ENCODE results near the gene NUDCD3.

- TF ChIP-seq BACH2 (CRISPR knock-in tag; IDR thresholded peaks at IDR 0.05; ENCODE audit: borderline replicate concordance) (no peak), PATZ1 (CRISPR knock-in tag; IDR thresholded peaks at IDR 0.05; ENCODE audit: borderline replicate concordance) (no peak), ZFP30 (CRISPR knock-in tag; IDR thresholded peaks at IDR 0.05) (no peak), ZFP3 (CRISPR knock-in tag; IDR thresholded peaks at IDR 0.05) (no peak), OSR1 (CRISPR knock-in tag; IDR thresholded peaks at IDR 0.05) (no peak), ARNTL (CRISPR knock-in tag; IDR thresholded peaks at IDR 0.05; ENCODE audit: borderline replicate concordance, low read depth) (no peak), CSDC2 (CRISPR knock-in tag; IDR thresholded peaks at IDR 0.05) (no peak), POU6F1 (CRISPR knock-in tag; IDR thresholded peaks at IDR 0.05; ENCODE audit: borderline replicate concordance, low read depth) (no peak)
Measured at GRCh38 chr7:44539669-44540506, 49.4 kb upstream of the NUDCD3 start.

All from SK-N-SH treated with all-trans-retinoic acid at 6 μM for 48 hours (cell line).